GM19240 (cell line): ENCODE results near the gene SIDT1.
"Not testable (repeated sequence)": the region's sequence is repeated elsewhere in the genome, so short reads cannot be mapped to it uniquely, and the experiment has no call there.

Experiments used
- DNase-seq: peaks from one replicate; pipeline ENCODE4 v3.0.0; 2011; ENCODE audit warnings: low spot score; ENCODE audit not compliant: insufficient read length

SIDT1 gene

GRCh38 chr3:113631573-113631972 lies 99.2 kb downstream of the SIDT1 start:
- DNase-seq = no peak

- DNase-seq = no peak
Measured at GRCh38 chr3:113634782-113635474, 102.6 kb downstream of the SIDT1 start.

DNA sequence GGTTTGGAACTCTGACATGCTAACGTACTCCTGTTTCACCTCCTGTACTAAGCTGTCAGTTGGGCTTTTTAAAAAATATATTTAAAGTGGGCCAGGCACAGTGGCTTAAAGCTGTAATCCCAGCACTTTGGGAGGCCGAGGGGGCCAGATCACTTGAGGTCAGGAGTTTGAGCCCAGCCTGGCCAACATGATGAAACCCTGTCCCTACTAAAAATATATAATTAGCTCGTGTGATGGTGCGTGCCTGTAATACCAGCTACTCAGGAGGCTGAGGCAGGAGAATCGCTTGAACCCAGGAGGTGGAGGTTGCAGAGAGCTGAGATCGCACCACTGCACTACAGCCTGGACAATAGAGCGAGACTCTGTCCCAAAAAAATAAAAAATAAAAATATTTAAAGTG lies 103.7 kb downstream of the SIDT1 start:
- DNase-seq = not testable (repeated sequence)

GRCh38 chr3:113637756-113638155 lies 105.4 kb downstream of the SIDT1 start:
- DNase-seq = no peak

DNA sequence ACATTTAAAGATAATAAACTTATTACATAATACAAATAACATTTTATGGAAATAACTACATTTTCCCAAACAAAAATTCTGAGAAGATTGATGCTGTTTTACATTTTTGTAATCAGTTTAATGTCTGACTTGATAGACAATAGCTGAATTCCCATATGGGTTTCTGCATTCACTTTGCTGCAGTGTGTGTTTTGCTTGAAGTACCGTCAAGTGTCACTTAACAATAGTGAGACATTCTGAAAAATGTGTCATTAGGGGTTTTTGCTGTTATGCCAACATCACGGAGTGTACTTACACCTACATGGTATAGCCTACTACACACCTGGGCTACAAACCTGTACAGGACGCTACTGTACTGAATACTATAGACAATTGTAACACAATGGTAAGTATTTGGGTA lies 106.6 kb downstream of the SIDT1 start:
- no peak for DNase-seq

DNA sequence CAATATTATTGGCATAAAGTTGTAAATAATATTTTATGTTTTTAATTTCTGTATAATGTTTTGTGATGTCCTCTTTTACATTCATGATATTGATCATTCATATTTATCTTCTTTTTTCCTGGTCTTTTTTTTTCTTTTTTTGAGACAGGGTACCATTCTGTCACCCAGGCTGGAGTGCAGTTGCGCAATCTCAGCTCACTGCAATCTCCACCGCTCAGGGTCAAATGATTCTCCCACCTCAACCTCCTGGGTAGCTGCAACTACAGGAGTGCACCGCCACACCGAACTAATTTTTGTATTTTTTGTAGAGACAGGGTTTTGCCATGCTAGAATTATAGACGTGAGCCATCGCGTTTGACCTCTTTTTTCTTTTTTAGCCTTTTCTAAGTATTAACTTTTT lies 111.2 kb downstream of the SIDT1 start:
- DNase-seq = no peak

GRCh38 chr3:113648524-113648923 lies 116.2 kb downstream of the SIDT1 start:
- DNase-seq = no peak

DNA sequence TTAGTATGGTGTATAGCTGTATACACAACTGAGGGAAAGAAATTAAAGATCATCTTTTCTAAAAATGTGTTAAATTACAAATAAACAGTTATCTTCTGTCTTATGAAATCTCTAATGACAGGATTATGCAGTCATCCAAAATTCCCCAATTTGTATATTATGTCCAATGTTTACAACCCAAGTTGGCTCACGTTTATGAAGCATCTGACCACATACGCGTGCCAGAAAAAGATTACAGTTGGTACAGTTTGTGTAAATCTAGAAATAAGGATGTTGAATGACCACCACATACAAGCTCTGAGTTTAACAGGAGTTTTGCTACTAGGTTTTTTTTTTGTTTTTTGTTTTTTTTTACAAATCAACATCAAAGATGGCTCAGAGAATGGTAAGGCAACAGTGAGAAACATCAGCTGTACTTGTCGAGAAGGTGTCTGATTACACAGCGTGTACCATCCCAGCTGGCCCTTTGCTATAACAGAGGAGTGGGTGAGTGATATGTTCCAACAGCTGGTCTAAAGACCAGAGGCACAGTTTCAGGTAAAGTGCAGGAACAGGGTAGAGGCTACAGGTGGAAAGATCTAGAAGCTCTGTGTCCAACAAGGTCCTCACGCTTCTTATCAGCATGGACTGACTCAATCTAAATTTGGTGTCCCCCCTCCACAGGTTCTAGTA lies 117.0 kb downstream of the SIDT1 start:
- no peak for DNase-seq

DNA sequence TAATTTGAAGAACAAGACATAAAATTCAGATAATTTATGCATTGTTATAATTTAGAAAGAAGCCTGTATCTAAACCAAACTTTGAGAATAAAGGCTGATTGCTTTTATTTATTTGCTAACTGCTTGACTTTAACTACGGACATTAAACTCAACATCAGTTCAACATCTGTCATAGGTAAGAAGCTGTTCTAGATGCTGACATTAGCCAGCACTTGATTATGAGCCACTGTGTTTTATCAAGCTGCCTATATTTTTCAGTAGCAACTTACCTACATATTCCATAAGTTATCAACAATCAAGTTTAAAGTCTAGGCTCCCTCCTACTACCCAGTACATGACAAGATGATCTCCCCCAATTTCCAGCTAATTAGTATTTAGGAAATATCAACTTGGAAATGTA lies 122.0 kb downstream of the SIDT1 start:
- no peak for DNase-seq

GRCh38 chr3:113654851-113655250 lies 122.5 kb downstream of the SIDT1 start:
- DNase-seq = no peak

GRCh38 chr3:113658107-113658506 lies 125.8 kb downstream of the SIDT1 start:
- DNase-seq = no peak

DNA sequence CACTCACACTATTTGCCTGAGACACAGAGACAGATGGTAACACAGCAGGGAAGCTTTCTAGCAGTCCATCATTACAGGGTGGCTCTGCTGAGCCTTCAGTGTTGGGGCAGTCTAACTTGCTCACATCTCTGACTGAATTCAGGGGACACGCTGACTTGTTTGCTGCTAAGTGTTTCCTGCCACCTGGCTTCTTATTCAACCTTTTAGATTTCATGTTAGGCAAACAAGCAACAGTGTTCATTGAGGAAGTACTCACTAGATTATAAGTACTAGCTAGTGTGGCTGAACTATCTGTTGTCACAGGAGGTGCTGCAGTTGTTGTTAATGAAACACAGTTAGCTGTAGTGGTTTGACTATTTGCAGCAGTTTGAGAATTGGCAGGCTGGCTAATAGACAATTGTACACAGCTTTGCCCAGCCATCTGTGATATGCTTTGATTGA lies 126.8 kb downstream of the SIDT1 start:
- DNase-seq = no peak

GRCh38 chr3:113659996-113660395 lies 127.6 kb downstream of the SIDT1 start:
- DNase-seq = no peak

DNA sequence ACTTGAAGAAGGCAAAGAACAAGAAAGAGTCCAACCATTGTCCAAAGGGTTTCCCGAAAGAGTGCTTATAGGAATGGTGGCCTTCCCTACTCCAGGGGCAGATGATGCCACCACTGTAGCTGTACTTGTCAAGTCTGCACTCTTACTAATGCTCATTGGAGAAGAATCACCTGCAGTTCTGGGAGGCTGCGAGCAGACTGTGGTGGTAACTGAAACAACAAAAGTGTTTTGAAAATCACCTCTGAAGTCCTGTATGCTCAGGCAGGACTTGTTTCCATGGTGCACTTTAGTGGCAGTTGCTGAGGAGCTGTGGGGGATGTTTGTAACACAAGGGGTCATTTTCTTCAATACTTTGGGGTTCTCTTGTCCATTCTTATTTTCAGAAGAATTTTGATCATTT lies 128.1 kb downstream of the SIDT1 start:
- no peak for DNase-seq

DNA sequence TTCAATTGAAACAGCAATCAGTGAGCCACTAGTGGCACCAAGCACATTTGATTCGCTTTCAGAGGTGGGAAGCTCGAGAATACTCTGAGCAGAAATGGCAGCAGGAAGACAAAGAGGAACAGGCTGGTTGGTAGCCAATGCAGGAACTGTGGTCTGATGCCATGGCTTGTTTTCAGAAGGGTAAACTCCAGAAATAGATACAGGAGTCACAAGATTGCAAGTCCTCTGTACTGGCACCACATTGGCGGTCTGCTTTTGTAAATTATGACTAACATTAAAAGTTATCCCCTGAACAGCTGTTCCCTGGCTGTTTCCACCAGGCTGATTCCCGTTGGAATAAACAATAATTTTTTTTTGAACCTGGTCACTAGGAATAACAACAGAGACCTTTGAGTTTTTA lies 128.5 kb downstream of the SIDT1 start:
- no peak for DNase-seq

GRCh38 chr3:113662824-113663223 lies 130.5 kb downstream of the SIDT1 start:
- no peak for DNase-seq

DNA sequence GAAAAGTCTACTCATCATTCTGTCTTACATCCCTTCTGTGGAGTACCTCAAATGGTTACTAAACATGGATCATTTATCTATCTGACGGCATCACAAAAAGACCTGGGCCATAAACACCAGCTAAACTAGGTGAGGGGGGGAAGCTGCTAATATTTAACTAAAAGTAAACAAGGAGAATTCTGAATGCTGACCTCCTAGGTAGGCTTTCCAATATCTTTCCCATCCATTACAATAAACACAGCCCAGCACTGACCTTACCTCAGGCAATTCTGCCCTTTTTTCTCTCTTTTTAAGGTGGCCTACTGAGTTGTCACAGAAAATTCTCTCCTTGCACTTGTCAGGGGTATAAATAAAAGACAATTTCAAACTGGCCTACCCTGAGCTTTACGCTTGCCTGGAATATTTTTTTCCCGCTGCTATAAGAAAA lies 131.0 kb downstream of the SIDT1 start:
- DNase-seq = no peak

- no peak for DNase-seq
Measured at GRCh38 chr3:113663761-113664160, 131.4 kb downstream of the SIDT1 start.

GRCh38 chr3:113664523-113665094 lies 132.3 kb downstream of the SIDT1 start:
- no peak for DNase-seq

DNA sequence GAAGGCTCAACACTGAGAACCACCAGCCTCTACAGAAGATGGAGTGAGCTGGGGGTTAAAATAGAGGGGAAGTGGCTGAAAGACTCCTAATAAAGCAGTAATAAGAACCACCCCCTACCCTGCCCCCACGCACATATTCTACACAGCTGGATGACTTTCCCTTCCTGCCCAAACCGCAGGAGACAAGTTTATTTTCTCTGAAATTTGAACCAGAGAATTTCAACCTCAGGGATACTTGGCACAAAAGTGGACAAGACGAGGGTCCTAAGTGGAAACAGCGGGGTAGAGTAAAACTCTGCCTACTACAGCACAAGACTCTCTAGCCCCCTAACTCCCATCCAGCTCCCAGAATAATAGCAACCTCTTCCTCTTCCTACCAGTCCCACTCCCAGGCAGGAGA lies 135.7 kb downstream of the SIDT1 start:
- no peak for DNase-seq

DNA sequence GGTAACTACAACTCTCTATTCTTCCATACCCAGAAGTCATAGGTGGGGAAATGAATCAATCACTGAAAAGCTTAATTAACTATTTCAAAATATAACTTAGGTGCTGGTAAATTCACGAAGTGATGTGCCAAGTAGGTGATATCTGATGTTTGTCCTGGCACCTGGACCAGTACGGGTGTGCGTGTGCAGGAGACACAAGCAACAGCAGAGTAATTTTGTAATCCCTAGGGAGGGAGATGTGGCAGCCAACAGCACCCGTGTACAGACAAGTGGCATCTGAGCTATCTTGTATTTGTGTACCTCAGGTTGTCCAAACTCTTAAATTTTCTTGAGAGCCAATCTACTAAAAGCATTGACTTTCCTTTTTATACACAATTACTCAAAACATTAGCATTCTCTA lies 141.2 kb downstream of the SIDT1 start:
- no peak for DNase-seq

- DNase-seq = no peak
Measured at GRCh38 chr3:113676261-113676660, 143.9 kb downstream of the SIDT1 start.

- DNase-seq = no peak
Measured at GRCh38 chr3:113677737-113678136, 145.4 kb downstream of the SIDT1 start.
